K562 (cell line): ENCODE measurements around the gene HEXIM1. TPM values are rescaled to one million over a fixed set of nuclear protein-coding genes. Genes with fewer than 3 reads are reported as not detected.

Experiments
- ATF7 ChIP-seq: fragments of 450-650 bp; IDR thresholded peaks from 2 replicates; pipeline ENCODE4 v1.7.1; 2014; ENCODE audit warnings: mild to moderate bottlenecking, moderate library complexity
- FOSL1 ChIP-seq: fragments of 200-800 bp; sonication (Bioruptor generic); conservative IDR thresholded peaks from 2 replicates; pipeline ENCODE4 v1.6.1; 2016; ENCODE audit warnings: missing genetic modification characterization, missing compliant biosample characterization
- FOXA1 ChIP-seq: fragments of 450-650 bp; IDR thresholded peaks from 2 replicates; pipeline ENCODE4 v1.6.1; 2016; ENCODE audit warnings: mild to moderate bottlenecking, borderline replicate concordance
- FOXA3 ChIP-seq, 2 experiments: fragments of 450-650 bp in 1 of 2; sonication (generic) in 1 of 2; formaldehyde crosslinking; IDR thresholded peaks in 1 of 2; conservative IDR thresholded peaks in 1 of 2; 2 replicates each; pipeline versions ENCODE4 v1.4.0 to v1.8.0; 2020 to 2022; ENCODE audit warnings: mild to moderate bottlenecking in 2 of 2, missing genetic modification reagents in 1 of 2
- HMG20B ChIP-seq: fragments of 250-450 bp; sonication (Bioruptor Pico); IDR thresholded peaks from 2 replicates; pipeline ENCODE4 v1.5.0; 2021; ENCODE audit warnings: mild to moderate bottlenecking
- PHB ChIP-seq: fragments of 250-450 bp; sonication (Bioruptor Pico); IDR thresholded peaks from 2 replicates; pipeline ENCODE4 v1.5.0; 2021
- SMC3 ChIP-seq: conservative IDR thresholded peaks from 2 replicates; pipeline ENCODE4 v1.6.1; 2011; ENCODE audit warnings: low read depth, low read length, improper control_type of control experiment; ENCODE audit not compliant: insufficient read depth
- TRIM28 ChIP-seq: fragments of 450-650 bp; IDR thresholded peaks from 2 replicates; pipeline ENCODE4 v1.6.1; 2017
- ZNF253 ChIP-seq: fragments of 250-450 bp; sonication (Bioruptor Pico); conservative IDR thresholded peaks from 2 replicates; pipeline ENCODE4 v1.6.1; 2021; ENCODE audit warnings: mild to moderate bottlenecking
- ZNF785 ChIP-seq: fragments of 250-450 bp; sonication (Bioruptor Pico); IDR thresholded peaks from 2 replicates; pipeline ENCODE4 v1.4.0; 2020; ENCODE audit warnings: mild to moderate bottlenecking
- polyA plus RNA-seq, 8 experiments: library from polyadenylated mRNA; depleted of rRNA in 4 of 8; stranded (reverse) in 5 of 8; unstranded in 3 of 8; fragments of >200 nt; fragmentation: Nextera tagmentation in 2 of 8; fragmentation: Illumina TruSeq in 1 of 8; extraction: Ambion mirVana in 2 of 8; extraction: Trizol in 1 of 8; gene quantifications; 2 replicates each; pipeline versions ENCODE4 v1.2.1 to v1.2.3, GENCODE V29; 2011 to 2014; ENCODE audit warnings: inconsistent platforms in 1 of 8, missing spikeins in 1 of 8
- total RNA-seq, 7 experiments: library from RNA; depleted of rRNA in 6 of 7; stranded (reverse); fragments of >200 nt in 6 of 7; fragmentation: Illumina TruSeq in 2 of 7; extraction: Trizol in 2 of 7; gene quantifications; 2 replicates each; pipeline versions ENCODE4 v1.2.1 to v1.2.3, GENCODE V29; 2011 to 2021; ENCODE audit warnings: low replicate concordance in 1 of 7
- TF ChIP-seq, protein P1 (sequence below): fragments of 250-450 bp; sonication (Bioruptor Pico); IDR thresholded peaks from 2 replicates; pipeline ENCODE4 v1.4.0; 2020; ENCODE audit warnings: borderline replicate concordance
- TF ChIP-seq, protein P2 (sequence below), 2 experiments: fragments of 450-650 bp in 1 of 2; sonication (generic) in 1 of 2; formaldehyde crosslinking in 1 of 2; IDR thresholded peaks; 2 replicates each; pipeline versions ENCODE4 v1.7.1 to v1.9.0; 2016 to 2022; ENCODE audit warnings: inconsistent platforms in 1 of 2, mild to moderate bottlenecking in 1 of 2, missing genetic modification reagents in 1 of 2
- TF ChIP-seq, protein P3 (sequence below): sonication (generic); formaldehyde crosslinking; IDR thresholded peaks from 2 replicates; pipeline ENCODE4 v1.9.0; 2022; ENCODE audit warnings: mild to moderate bottlenecking, missing genetic modification reagents

The HEXIM1 gene
- total and polyA plus RNA-seq, 9 of the 15 experiments (the other 6 are each of a cell fraction or from before 2014, with no cell fraction given): 1.4 to 28.3 (median 9.1) TPM

DNA sequence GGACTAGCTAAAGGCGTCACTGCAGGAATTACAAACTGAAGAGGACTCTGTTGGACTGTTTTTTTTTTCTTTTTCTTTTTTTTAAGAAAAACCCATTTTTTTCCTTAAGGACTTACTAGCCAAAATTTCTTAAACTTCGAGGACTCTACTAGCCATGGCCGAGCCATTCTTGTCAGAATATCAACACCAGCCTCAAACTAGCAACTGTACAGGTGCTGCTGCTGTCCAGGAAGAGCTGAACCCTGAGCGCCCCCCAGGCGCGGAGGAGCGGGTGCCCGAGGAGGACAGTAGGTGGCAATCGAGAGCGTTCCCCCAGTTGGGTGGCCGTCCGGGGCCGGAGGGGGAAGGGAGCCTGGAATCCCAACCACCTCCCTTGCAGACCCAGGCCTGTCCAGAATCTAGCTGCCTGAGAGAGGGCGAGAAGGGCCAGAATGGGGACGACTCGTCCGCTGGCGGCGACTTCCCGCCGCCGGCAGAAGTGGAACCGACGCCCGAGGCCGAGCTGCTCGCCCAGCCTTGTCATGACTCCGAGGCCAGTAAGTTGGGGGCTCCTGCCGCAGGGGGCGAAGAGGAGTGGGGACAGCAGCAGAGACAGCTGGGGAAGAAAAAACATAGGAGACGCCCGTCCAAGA lies 878 bp downstream of the HEXIM1 start (continued):
- TF ChIP-seq FOXA3 (CRISPR knock-in tag; conservative IDR thresholded peaks at IDR 0.05 in 1 of 2, IDR thresholded peaks at IDR 0.05 in 1 of 2) (peak in 1 of 2 experiments; percentile 57; a peak in 1 of 4 replicates), ZNF253 (no peak), TRIM28 (no peak), FOSL1 (no peak; the same call in 1 of the 2 replicates), ATF7 (no peak), HMG20B (CRISPR knock-in tag) (no peak), ZNF785 (CRISPR knock-in tag) (no peak), PHB (0 out of 2 replicates have a peak, but pooled peaks have one; percentile 73), SMC3 (no peak), FOXA1 (no peak)
- TF ChIP-seq, protein P1, sequence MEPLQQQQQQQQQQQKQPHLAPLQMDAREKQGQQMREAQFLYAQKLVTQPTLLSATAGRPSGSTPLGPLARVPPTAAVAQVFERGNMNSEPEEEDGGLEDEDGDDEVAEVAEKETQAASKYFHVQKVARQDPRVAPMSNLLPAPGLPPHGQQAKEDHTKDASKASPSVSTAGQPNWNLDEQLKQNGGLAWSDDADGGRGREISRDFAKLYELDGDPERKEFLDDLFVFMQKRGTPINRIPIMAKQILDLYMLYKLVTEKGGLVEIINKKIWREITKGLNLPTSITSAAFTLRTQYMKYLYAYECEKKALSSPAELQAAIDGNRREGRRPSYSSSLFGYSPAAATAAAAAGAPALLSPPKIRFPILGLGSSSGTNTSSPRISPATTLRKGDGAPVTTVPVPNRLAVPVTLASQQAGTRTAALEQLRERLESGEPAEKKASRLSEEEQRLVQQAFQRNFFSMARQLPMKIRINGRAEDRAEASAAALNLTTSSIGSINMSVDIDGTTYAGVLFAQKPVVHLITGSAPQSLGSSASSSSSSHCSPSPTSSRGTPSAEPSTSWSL (CRISPR knock-in tag): no peak
- TF ChIP-seq, protein P2, sequence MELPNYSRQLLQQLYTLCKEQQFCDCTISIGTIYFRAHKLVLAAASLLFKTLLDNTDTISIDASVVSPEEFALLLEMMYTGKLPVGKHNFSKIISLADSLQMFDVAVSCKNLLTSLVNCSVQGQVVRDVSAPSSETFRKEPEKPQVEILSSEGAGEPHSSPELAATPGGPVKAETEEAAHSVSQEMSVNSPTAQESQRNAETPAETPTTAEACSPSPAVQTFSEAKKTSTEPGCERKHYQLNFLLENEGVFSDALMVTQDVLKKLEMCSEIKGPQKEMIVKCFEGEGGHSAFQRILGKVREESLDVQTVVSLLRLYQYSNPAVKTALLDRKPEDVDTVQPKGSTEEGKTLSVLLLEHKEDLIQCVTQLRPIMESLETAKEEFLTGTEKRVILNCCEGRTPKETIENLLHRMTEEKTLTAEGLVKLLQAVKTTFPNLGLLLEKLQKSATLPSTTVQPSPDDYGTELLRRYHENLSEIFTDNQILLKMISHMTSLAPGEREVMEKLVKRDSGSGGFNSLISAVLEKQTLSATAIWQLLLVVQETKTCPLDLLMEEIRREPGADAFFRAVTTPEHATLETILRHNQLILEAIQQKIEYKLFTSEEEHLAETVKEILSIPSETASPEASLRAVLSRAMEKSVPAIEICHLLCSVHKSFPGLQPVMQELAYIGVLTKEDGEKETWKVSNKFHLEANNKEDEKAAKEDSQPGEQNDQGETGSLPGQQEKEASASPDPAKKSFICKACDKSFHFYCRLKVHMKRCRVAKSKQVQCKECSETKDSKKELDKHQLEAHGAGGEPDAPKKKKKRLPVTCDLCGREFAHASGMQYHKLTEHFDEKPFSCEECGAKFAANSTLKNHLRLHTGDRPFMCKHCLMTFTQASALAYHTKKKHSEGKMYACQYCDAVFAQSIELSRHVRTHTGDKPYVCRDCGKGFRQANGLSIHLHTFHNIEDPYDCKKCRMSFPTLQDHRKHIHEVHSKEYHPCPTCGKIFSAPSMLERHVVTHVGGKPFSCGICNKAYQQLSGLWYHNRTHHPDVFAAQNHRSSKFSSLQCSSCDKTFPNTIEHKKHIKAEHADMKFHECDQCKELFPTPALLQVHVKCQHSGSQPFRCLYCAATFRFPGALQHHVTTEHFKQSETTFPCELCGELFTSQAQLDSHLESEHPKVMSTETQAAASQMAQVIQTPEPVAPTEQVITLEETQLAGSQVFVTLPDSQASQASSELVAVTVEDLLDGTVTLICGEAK (IDR thresholded peaks at IDR 0.05): no peak
- TF ChIP-seq, protein P2 (CRISPR knock-in tag; IDR thresholded peaks at IDR 0.05): no peak
- TF ChIP-seq, protein P3, sequence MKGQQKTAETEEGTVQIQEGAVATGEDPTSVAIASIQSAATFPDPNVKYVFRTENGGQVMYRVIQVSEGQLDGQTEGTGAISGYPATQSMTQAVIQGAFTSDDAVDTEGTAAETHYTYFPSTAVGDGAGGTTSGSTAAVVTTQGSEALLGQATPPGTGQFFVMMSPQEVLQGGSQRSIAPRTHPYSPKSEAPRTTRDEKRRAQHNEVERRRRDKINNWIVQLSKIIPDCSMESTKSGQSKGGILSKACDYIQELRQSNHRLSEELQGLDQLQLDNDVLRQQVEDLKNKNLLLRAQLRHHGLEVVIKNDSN (CRISPR knock-in tag): no peak
